SK-N-SH (cell line): ENCODE results near the gene SLC35A1. TPM values are rescaled to one million over a fixed set of nuclear protein-coding genes. Genes with fewer than 3 reads are reported as not detected.

ENCODE experiments used
- CTCF ChIA-PET: fragments of 300-600, 350-600 bp; formaldehyde crosslinking; extraction: SDS; loops from one replicate; lab custom pipeline; 2021; lab: Yijun Ruan, JAX
- POLR2A ChIA-PET: fragments of 350-600 bp; sonication (Branson Sonifier 250); formaldehyde crosslinking; extraction: SDS; loops from one replicate; lab custom pipeline; 2020; ENCODE audit warnings: antibody characterized with exemption, inconsistent platforms; lab: Yijun Ruan, JAX
- DNase-seq: peaks from one replicate; pipeline ENCODE4 v3.0.0; 2012
- H2AFZ ChIP-seq: fragments of 200-600 bp; sonication (generic); 2 replicates; pipeline ENCODE4 v1.8.1; 2016; ENCODE audit warnings: antibody characterized with exemption, mild to moderate bottlenecking, low read depth
- H3F3A ChIP-seq: fragments of 200-600 bp; sonication (generic); replicated peaks from 2 replicates; pipeline ENCODE3; 2016; ENCODE audit warnings: antibody characterized with exemption, mild to moderate bottlenecking; ENCODE audit not compliant: insufficient read depth
- H3K27ac ChIP-seq, 2 experiments: fragments of 200-500 bp in 1 of 2; fragments of 200-600 bp in 1 of 2; sonication (Bioruptor generic) in 1 of 2; sonication (generic), shearing (Covaris generic) in 1 of 2; 2 replicates each; pipeline versions ENCODE4 v1.5.1 to v1.6.1; 2014 to 2016; ENCODE audit warnings: low read depth in 2 of 2, inconsistent platforms in 1 of 2, low read length in 1 of 2, mild to moderate bottlenecking in 1 of 2, mixed read lengths in 1 of 2
- H3K27me3 ChIP-seq: fragments of 200-600 bp; sonication (generic), shearing (Covaris generic); 2 replicates; pipeline ENCODE4 v1.6.1; 2016; ENCODE audit warnings: mixed run types; ENCODE audit not compliant: insufficient read depth
- H3K36me3 ChIP-seq, 2 experiments: fragments of 200-500 bp in 1 of 2; fragments of 200-600 bp in 1 of 2; sonication (Bioruptor generic) in 1 of 2; sonication (generic) in 1 of 2; replicated peaks in 1 of 2; 2 replicates each; pipeline versions ENCODE3 to v1.5.1; 2014 to 2016; ENCODE audit warnings: low read length in 1 of 2, mild to moderate bottlenecking in 1 of 2; ENCODE audit not compliant: insufficient read depth in 2 of 2, control insufficient read depth in 1 of 2
- H3K4me1 ChIP-seq, 2 experiments: fragments of 200-500 bp in 1 of 2; fragments of 200-600 bp in 1 of 2; sonication (Bioruptor generic) in 1 of 2; sonication (generic), shearing (Covaris generic) in 1 of 2; 2 replicates each; pipeline versions ENCODE4 v1.5.1 to v1.6.1; 2014 to 2016; ENCODE audit warnings: low read depth in 1 of 2, low read length in 1 of 2, mixed run types in 1 of 2; ENCODE audit not compliant: insufficient read depth in 2 of 2, control insufficient read depth in 1 of 2
- H3K4me2 ChIP-seq: fragments of 200-600 bp; sonication (generic), shearing (Covaris generic); 2 replicates; pipeline ENCODE4 v1.6.1; 2017; ENCODE audit warnings: mixed run types
- H3K4me3 ChIP-seq, 2 experiments: fragments of 200-500 bp in 1 of 2; fragments of 200-600 bp in 1 of 2; sonication (Bioruptor generic) in 1 of 2; sonication (generic), shearing (Covaris generic) in 1 of 2; 2 replicates each; pipeline versions ENCODE4 v1.5.1 to v1.8.1; 2014 to 2016; ENCODE audit warnings: low read depth in 2 of 2, inconsistent platforms in 1 of 2, low read length in 1 of 2, mild to moderate bottlenecking in 1 of 2, mixed read lengths in 1 of 2, moderate library complexity in 1 of 2
- H3K79me2 ChIP-seq: fragments of 200-600 bp; sonication (generic); 2 replicates; pipeline ENCODE4 v1.8.1; 2017; ENCODE audit warnings: mild to moderate bottlenecking; ENCODE audit not compliant: insufficient read depth
- H3K9ac ChIP-seq: fragments of 200-600 bp; sonication (generic); 2 replicates; pipeline ENCODE4 v1.6.1; 2017; ENCODE audit warnings: mixed run types
- H3K9me2 ChIP-seq: fragments of 200-600 bp; sonication (generic); 2 replicates; pipeline ENCODE4 v1.6.1; 2017; ENCODE audit warnings: mixed run types
- H3K9me3 ChIP-seq: fragments of 200-600 bp; sonication (generic); 2 replicates; pipeline ENCODE4 v1.6.1; 2017; ENCODE audit warnings: mixed run types, mild to moderate bottlenecking, moderate library complexity
- H4K20me1 ChIP-seq: fragments of 200-600 bp; sonication (generic); 2 replicates; pipeline ENCODE4 v1.6.1; 2017; ENCODE audit warnings: mild to moderate bottlenecking, mixed run types; ENCODE audit not compliant: insufficient read depth
- EP300 ChIP-seq, 2 experiments: IDR thresholded peaks; 2 replicates each; pipeline versions ENCODE4 v1.4.0 to v1.6.1; 2012; ENCODE audit warnings: borderline replicate concordance in 1 of 2, low read depth in 1 of 2, low read length in 1 of 2
- EZH2phosphoT487 ChIP-seq: fragments of 200-600 bp; sonication (generic); IDR thresholded peaks from 2 replicates; pipeline ENCODE4 v1.6.1; 2017; ENCODE audit warnings: low read depth, mixed run types, mild to moderate bottlenecking, antibody characterized with exemption, moderate library complexity, borderline replicate concordance
- FOXJ3 ChIP-seq: sonication (generic); formaldehyde crosslinking; IDR thresholded peaks from 2 replicates; pipeline ENCODE4 v1.5.1; 2020; ENCODE audit warnings: mild to moderate bottlenecking, missing genetic modification reagents
- POLR2AphosphoS5 ChIP-seq: IDR thresholded peaks from 2 replicates; pipeline ENCODE4 v1.6.1; 2012; ENCODE audit warnings: low read depth, low read length
- TEAD4 ChIP-seq: IDR thresholded peaks from 2 replicates; pipeline ENCODE4 v1.4.0; 2012; ENCODE audit warnings: mild to moderate bottlenecking, borderline replicate concordance; ENCODE audit not compliant: insufficient read depth
- WGBS: methylation state at CpG from one replicate; pipeline ENCODE4 v1.1.6; 2017; ENCODE audit warnings: low lambda C conversion rate; 5-methylcytosine and 5-hydroxymethylcytosine counted together
- polyA plus RNA-seq, 3 experiments: library from polyadenylated mRNA; depleted of rRNA; stranded (reverse); fragments of >200 nt; gene quantifications; 2 replicates each; pipeline ENCODE4 v1.2.3, GENCODE V29; 2012
- TF ChIP-seq, protein P1 (sequence below): IDR thresholded peaks from 2 replicates; pipeline ENCODE4 v1.6.1; 2012; ENCODE audit warnings: mild to moderate bottlenecking, low read depth, low read length, moderate library complexity
- TF ChIP-seq, protein P2 (sequence below): fragments of 200-600 bp; sonication (generic); IDR thresholded peaks from 2 replicates; pipeline ENCODE4 v1.6.1; 2017; ENCODE audit warnings: antibody characterized with exemption, mild to moderate bottlenecking, moderate library complexity
- TF ChIP-seq, protein P3 (sequence below): fragments of 150-350 bp; IDR thresholded peaks from 2 replicates; pipeline ENCODE4 v1.6.1; 2016; ENCODE audit warnings: mild to moderate bottlenecking, low read depth, low read length
- TF ChIP-seq, protein P4 (sequence below): IDR thresholded peaks from 2 replicates; pipeline ENCODE4 v1.4.0; 2012; ENCODE audit warnings: low read depth
- TF ChIP-seq, protein P5 (sequence below): IDR thresholded peaks from 2 replicates; pipeline ENCODE4; 2012

Gene SLC35A1
- polyA plus RNA-seq, 1 of the 3 experiments (the other 2 are of a cell fraction), result 9.2 TPM

DNA sequence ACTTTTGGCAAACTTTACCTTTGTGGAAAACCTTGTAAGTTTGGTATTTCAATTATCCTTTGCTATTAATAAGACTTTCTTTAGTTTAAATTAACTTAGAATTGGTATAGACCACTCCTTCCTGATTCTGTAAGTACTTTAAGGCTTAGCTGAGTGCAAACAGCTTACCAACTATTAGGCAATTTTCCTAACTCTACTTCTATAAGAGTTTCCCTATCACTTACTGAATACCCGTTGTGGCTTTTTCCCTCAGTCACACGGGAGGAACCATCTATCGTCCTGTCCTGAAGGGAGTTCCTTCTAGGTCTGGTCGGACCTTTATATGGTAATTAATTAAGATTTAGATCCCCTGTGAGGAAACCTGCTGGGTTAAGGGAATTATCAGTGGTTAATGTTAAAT lies 9.6 kb downstream of the SLC35A1 start:
- Histone ChIP-seq H3K9me3 (no peaks in the 10 kb centered on the region), H3K79me2 (no peaks in the 10 kb centered on the region), H3K9ac (no peak overlapping the region), H3F3A (no peaks in the 10 kb centered on the region), H3K36me3 (peaks cover 13 to 16% of the 10 kb centered on the region in 2 experiments), H3K27ac (no peak overlapping the region), H3K4me3 (no peak overlapping the region), H4K20me1 (no peaks in the 10 kb centered on the region), H3K4me2 (no peak overlapping the region), H3K9me2 (no peaks in the 10 kb centered on the region), H2AFZ (no peak overlapping the region), H3K4me1 (no peaks in the 10 kb centered on the region), H3K27me3 (no peaks in the 10 kb centered on the region)
- no peak for DNase-seq
- ChIA-PET CTCF (interaction anchor here (1.0 kb wide), 1 partner anchor 19 kb away, joined by 3 read pairs; no protein-coding TSS in a partner anchor), POLR2A (no interaction called here)
- TF ChIP-seq TEAD4, result no peak
- TF ChIP-seq, protein P1, sequence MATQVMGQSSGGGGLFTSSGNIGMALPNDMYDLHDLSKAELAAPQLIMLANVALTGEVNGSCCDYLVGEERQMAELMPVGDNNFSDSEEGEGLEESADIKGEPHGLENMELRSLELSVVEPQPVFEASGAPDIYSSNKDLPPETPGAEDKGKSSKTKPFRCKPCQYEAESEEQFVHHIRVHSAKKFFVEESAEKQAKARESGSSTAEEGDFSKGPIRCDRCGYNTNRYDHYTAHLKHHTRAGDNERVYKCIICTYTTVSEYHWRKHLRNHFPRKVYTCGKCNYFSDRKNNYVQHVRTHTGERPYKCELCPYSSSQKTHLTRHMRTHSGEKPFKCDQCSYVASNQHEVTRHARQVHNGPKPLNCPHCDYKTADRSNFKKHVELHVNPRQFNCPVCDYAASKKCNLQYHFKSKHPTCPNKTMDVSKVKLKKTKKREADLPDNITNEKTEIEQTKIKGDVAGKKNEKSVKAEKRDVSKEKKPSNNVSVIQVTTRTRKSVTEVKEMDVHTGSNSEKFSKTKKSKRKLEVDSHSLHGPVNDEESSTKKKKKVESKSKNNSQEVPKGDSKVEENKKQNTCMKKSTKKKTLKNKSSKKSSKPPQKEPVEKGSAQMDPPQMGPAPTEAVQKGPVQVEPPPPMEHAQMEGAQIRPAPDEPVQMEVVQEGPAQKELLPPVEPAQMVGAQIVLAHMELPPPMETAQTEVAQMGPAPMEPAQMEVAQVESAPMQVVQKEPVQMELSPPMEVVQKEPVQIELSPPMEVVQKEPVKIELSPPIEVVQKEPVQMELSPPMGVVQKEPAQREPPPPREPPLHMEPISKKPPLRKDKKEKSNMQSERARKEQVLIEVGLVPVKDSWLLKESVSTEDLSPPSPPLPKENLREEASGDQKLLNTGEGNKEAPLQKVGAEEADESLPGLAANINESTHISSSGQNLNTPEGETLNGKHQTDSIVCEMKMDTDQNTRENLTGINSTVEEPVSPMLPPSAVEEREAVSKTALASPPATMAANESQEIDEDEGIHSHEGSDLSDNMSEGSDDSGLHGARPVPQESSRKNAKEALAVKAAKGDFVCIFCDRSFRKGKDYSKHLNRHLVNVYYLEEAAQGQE, result no peak
- TF ChIP-seq, protein P2, sequence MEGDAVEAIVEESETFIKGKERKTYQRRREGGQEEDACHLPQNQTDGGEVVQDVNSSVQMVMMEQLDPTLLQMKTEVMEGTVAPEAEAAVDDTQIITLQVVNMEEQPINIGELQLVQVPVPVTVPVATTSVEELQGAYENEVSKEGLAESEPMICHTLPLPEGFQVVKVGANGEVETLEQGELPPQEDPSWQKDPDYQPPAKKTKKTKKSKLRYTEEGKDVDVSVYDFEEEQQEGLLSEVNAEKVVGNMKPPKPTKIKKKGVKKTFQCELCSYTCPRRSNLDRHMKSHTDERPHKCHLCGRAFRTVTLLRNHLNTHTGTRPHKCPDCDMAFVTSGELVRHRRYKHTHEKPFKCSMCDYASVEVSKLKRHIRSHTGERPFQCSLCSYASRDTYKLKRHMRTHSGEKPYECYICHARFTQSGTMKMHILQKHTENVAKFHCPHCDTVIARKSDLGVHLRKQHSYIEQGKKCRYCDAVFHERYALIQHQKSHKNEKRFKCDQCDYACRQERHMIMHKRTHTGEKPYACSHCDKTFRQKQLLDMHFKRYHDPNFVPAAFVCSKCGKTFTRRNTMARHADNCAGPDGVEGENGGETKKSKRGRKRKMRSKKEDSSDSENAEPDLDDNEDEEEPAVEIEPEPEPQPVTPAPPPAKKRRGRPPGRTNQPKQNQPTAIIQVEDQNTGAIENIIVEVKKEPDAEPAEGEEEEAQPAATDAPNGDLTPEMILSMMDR, result no peak
- TF ChIP-seq FOXJ3 (CRISPR knock-in tag), result no peak
- no peak for TF ChIP-seq EP300 (IDR thresholded peaks at IDR 0.05; ENCODE audit: borderline replicate concordance in 1 of 2, low read depth in 1 of 2, low read length in 1 of 2)
- TF ChIP-seq EZH2phosphoT487, result no peak
- TF ChIP-seq, protein P3, sequence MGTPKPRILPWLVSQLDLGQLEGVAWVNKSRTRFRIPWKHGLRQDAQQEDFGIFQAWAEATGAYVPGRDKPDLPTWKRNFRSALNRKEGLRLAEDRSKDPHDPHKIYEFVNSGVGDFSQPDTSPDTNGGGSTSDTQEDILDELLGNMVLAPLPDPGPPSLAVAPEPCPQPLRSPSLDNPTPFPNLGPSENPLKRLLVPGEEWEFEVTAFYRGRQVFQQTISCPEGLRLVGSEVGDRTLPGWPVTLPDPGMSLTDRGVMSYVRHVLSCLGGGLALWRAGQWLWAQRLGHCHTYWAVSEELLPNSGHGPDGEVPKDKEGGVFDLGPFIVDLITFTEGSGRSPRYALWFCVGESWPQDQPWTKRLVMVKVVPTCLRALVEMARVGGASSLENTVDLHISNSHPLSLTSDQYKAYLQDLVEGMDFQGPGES, result no peak
- TF ChIP-seq POLR2AphosphoS5, result no peak
- TF ChIP-seq, protein P4, sequence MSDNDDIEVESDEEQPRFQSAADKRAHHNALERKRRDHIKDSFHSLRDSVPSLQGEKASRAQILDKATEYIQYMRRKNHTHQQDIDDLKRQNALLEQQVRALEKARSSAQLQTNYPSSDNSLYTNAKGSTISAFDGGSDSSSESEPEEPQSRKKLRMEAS, result no peak
- WGBS, result 94% methylated on average over 4 of the region's 4 CpGs

DNA sequence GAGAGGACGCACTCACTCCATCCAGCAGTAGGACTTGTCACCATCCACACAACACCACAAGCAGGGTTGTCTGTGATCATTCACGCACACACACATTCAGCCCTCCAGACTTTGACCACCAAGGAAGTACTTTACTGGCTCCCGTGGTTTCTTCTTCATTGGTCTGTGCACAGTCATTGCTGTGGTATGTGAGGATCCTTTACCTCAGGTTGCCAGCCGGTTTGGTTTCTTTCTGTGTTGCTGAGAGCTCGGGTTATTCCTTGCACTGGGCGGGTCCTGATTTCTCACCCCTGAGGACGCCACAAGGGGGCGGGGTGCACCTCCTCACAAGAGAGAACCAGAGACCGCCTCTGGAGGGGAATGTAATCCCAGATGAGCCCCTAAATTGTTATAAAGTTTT lies 11.2 kb downstream of the SLC35A1 start:
- peaks cover 3 to 4% of the 10 kb centered on the region in 2 experiments for H3K36me3 ChIP-seq
- H3F3A ChIP-seq, result no peaks in the 10 kb centered on the region
- H3K9ac ChIP-seq, result no peak overlapping the region
- H3K79me2 ChIP-seq, result no peaks in the 10 kb centered on the region
- no peak overlapping the region for H2AFZ ChIP-seq
- no peaks in the 10 kb centered on the region for H4K20me1 ChIP-seq
- H3K4me2 ChIP-seq, result no peak overlapping the region
- WGBS, result 80% methylated on average over 7 of the region's 9 CpGs
- H3K9me2 ChIP-seq, result no peaks in the 10 kb centered on the region
- no peaks in the 10 kb centered on the region for H3K4me1 ChIP-seq
- no peaks in the 10 kb centered on the region for H3K27me3 ChIP-seq
- POLR2A ChIA-PET, result no interaction called here
- CTCF ChIA-PET, result no interaction called here
- TF ChIP-seq, protein P5, sequence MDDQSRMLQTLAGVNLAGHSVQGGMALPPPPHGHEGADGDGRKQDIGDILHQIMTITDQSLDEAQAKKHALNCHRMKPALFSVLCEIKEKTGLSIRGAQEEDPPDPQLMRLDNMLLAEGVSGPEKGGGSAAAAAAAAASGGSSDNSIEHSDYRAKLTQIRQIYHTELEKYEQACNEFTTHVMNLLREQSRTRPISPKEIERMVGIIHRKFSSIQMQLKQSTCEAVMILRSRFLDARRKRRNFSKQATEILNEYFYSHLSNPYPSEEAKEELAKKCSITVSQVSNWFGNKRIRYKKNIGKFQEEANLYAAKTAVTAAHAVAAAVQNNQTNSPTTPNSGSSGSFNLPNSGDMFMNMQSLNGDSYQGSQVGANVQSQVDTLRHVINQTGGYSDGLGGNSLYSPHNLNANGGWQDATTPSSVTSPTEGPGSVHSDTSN, result no peak
- TF ChIP-seq, protein P2, result 0 out of 2 replicates have a peak, but pooled peaks have one; percentile 12
- peak; percentile 12 for DNase-seq
- no peak overlapping the region for H3K27ac ChIP-seq
- no peaks in the 10 kb centered on the region for H3K9me3 ChIP-seq
- no peak overlapping the region for H3K4me3 ChIP-seq
